HL-60 (cell line): ENCODE data around the gene LAMA1.

Source experiments
- DNase-seq, 2 experiments: peaks; one replicate each; pipeline ENCODE4 v3.0.0-alpha.2; 2010 to 2020; ENCODE audit warnings: low read depth in 1 of 2, low spot score in 1 of 2
- H3K27ac ChIP-seq: fragments of 250-450 bp; sonication (Bioruptor Pico); replicated peaks from 2 replicates; pipeline ENCODE4 v1.5.1; 2020; ENCODE audit warnings: mild to moderate bottlenecking, moderate library complexity
- H3K27me3 ChIP-seq: fragments of 250-450 bp; sonication (Bioruptor Pico); 2 replicates; pipeline ENCODE4 v1.5.1; 2021; ENCODE audit warnings: mild to moderate bottlenecking, moderate library complexity; ENCODE audit not compliant: insufficient read depth, poor library complexity, severe bottlenecking
- H3K4me3 ChIP-seq: replicated peaks from 2 replicates; pipeline ENCODE4 v1.5.1; 2011; ENCODE audit warnings: mild to moderate bottlenecking, control low read depth, low read length; ENCODE audit not compliant: insufficient read depth
- CTCF ChIP-seq: IDR thresholded peaks from one replicate; pipeline ENCODE4 v1.5.1; 2011; ENCODE audit warnings: low read length, control low read depth, inconsistent platforms; ENCODE audit not compliant: insufficient read depth
- GABPA ChIP-seq: IDR thresholded peaks from 2 replicates; pipeline ENCODE4 v1.6.1; 2012; ENCODE audit warnings: low read depth
- POLR2AphosphoS5 ChIP-seq: IDR thresholded peaks from 2 replicates; pipeline ENCODE4 v1.6.1; 2012; ENCODE audit warnings: low read depth
- REST ChIP-seq: IDR thresholded peaks from 2 replicates; pipeline ENCODE4 v1.6.1; 2012; ENCODE audit warnings: low read depth; ENCODE audit not compliant: insufficient replicate concordance
- SPI1 ChIP-seq: IDR thresholded peaks from 2 replicates; pipeline ENCODE4 v1.6.1; 2012; ENCODE audit warnings: low read depth, mild to moderate bottlenecking, borderline replicate concordance

The LAMA1 gene

GRCh38 chr18:6997808-6998207 is 119.8 kb downstream of the LAMA1 start:
- Histone ChIP-seq H3K27ac (no peak overlapping the region), H3K4me3 (no peak overlapping the region), H3K27me3 (peaks cover 7% of the 10 kb centered on the region)
- no peak for DNase-seq
- TF ChIP-seq REST (no peak), CTCF (no peak), SPI1 (no peak), POLR2AphosphoS5 (no peak), GABPA (no peak)

GRCh38 chr18:6994771-6995430 is 122.7 kb downstream of the LAMA1 start:
- DNase-seq: no peak
- Histone ChIP-seq H3K4me3 (no peak overlapping the region), H3K27me3 (peaks cover 4% of the 10 kb centered on the region), H3K27ac (no peak overlapping the region)
- TF ChIP-seq POLR2AphosphoS5 (no peak), REST (no peak), SPI1 (no peak), CTCF (no peak), GABPA (no peak)

GRCh38 chr18:6994056-6994770 is 123.4 kb downstream of the LAMA1 start:
- H3K4me3 ChIP-seq: no peak overlapping the region
- H3K27ac ChIP-seq: no peak overlapping the region
- no peak for TF ChIP-seq POLR2AphosphoS5
- no peak for TF ChIP-seq GABPA
- TF ChIP-seq CTCF: no peak
- no peak for TF ChIP-seq REST
- TF ChIP-seq SPI1: no peak
- DNase-seq: no peak
- H3K27me3 ChIP-seq: peaks cover 4% of the 10 kb centered on the region
